HG03457 (cell line): Measurements from ENCODE around the gene ITSN1.

Experiments
- ATAC-seq: cut with Tn5 transposase; IDR thresholded peaks from one replicate; pipeline ENCODE4 v1.9.1; 2021; ENCODE audit warnings: moderate number of reproducible peaks; ENCODE audit not compliant: unreplicated experiment

Gene ITSN1

GRCh38 chr21:33802481-33802880, 160.2 kb downstream of the ITSN1 start:
- ATAC-seq, result no peak

GRCh38 chr21:33808715-33809367, 166.5 kb downstream of the ITSN1 start:
- no peak for ATAC-seq

- no peak for ATAC-seq
Measured at GRCh38 chr21:33810766-33811165, 168.5 kb downstream of the ITSN1 start.

- no peak for ATAC-seq
Measured at GRCh38 chr21:33811167-33812010, 169.1 kb downstream of the ITSN1 start.

GRCh38 chr21:33813832-33814365, 171.6 kb downstream of the ITSN1 start:
- ATAC-seq, result no peak

GRCh38 chr21:33815143-33815707, 172.9 kb downstream of the ITSN1 start:
- ATAC-seq, result no peak

- no peak for ATAC-seq
Measured at GRCh38 chr21:33816174-33816573, 173.9 kb downstream of the ITSN1 start.

GRCh38 chr21:33817138-33817537, 174.8 kb downstream of the ITSN1 start:
- ATAC-seq, result no peak

GRCh38 chr21:33817663-33818451, 175.6 kb downstream of the ITSN1 start:
- ATAC-seq, result no peak

GRCh38 chr21:33820230-33820770, 178.0 kb downstream of the ITSN1 start:
- ATAC-seq, result no peak

- ATAC-seq, result no peak
Measured at GRCh38 chr21:33820798-33821197, 178.5 kb downstream of the ITSN1 start.

GRCh38 chr21:33821503-33822322, 179.4 kb downstream of the ITSN1 start:
- ATAC-seq, result no peak

- ATAC-seq, result no peak
Measured at GRCh38 chr21:33824156-33824941, 182.0 kb downstream of the ITSN1 start.

GRCh38 chr21:33825419-33825818, 183.1 kb downstream of the ITSN1 start:
- no peak for ATAC-seq

- no peak for ATAC-seq
Measured at GRCh38 chr21:33825915-33826314, 183.6 kb downstream of the ITSN1 start.

GRCh38 chr21:33828083-33828482, 185.8 kb downstream of the ITSN1 start:
- ATAC-seq, result no peak

GRCh38 chr21:33828577-33828976, 186.3 kb downstream of the ITSN1 start:
- ATAC-seq, result no peak

- ATAC-seq, result no peak
Measured at GRCh38 chr21:33829844-33830243, 187.5 kb downstream of the ITSN1 start.
